ENCODE data around the gene ELOVL6. TPM values are rescaled to one million over a fixed set of nuclear protein-coding genes. Genes with fewer than 3 reads are reported as not detected.
"Not testable (repeated sequence)": the region's sequence is repeated elsewhere in the genome, so short reads cannot be mapped to it uniquely, and the experiment has no call there.

Gene ELOVL6
- total RNA-seq, 1 donor = 25.0 TPM

GRCh38 chr4:110091434-110092140 lies 106.8 kb downstream of the ELOVL6 start:
- no peak overlapping the region for H3K4me3 ChIP-seq (ENCODE audit: low read depth, low read length)
- TF ChIP-seq CTCF (IDR thresholded peaks at IDR 0.05; ENCODE audit: insufficient read depth, low read depth, low read length) = no peak
- peak; percentile 54 for DNase-seq (ENCODE audit: low read depth)

GRCh38 chr4:110088670-110089069 lies 109.7 kb downstream of the ELOVL6 start:
- H3K4me3 ChIP-seq (ENCODE audit: low read depth, low read length) = no peak overlapping the region
- peak; percentile 85 for DNase-seq (ENCODE audit: low read depth)
- TF ChIP-seq CTCF (IDR thresholded peaks at IDR 0.05; ENCODE audit: insufficient read depth, low read depth, low read length) = no peak

- no peak overlapping the region for H3K4me3 ChIP-seq (ENCODE audit: low read depth, low read length)
- peak; percentile 73 for DNase-seq (ENCODE audit: low read depth)
- TF ChIP-seq CTCF (IDR thresholded peaks at IDR 0.05; ENCODE audit: insufficient read depth, low read depth, low read length) = no peak
Observed at GRCh38 chr4:110087070-110087708, 111.2 kb downstream of the ELOVL6 start.

DNA sequence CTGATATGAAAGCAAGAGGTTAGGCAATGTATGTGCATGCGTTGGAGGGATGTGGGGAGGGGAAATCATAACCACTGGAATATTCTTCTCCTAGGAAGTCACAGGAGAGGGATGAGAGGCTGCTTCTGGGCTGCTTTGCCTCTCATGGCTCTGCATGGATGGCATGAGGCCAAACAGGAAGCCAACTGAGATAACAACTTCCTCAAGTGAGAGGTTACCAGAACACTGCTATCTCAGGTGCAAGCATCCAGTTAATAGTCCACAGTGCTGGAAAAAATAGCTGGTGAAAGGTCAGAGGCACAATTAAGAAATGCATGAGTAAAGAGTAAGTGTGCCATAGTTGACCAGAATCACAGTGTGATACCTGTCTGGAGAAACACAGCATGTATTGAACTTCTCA lies 113.3 kb downstream of the ELOVL6 start:
- no peak overlapping the region for H3K4me3 ChIP-seq (ENCODE audit: low read depth, low read length)
- no peak for TF ChIP-seq CTCF (IDR thresholded peaks at IDR 0.05; ENCODE audit: insufficient read depth, low read depth, low read length)
- DNase-seq (ENCODE audit: low read depth) = peak; percentile 48

DNA sequence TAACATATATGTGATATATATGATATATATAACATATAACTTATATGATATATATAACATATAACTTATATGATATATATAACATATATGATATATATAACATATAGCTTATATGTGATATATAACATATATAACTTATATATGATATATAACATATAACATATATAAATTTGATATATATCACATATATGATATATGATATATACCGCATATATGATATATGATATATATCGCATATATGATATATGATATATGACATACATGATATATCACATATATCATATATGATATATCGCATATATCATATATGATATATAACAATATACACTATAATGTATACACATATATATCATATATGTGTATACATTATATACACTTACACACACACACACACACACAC lies 114.3 kb downstream of the ELOVL6 start:
- DNase-seq (ENCODE audit: low read depth) = no peak
- no peak for TF ChIP-seq CTCF (IDR thresholded peaks at IDR 0.05; ENCODE audit: insufficient read depth, low read depth, low read length)
- H3K4me3 ChIP-seq (ENCODE audit: low read depth, low read length) = no peak overlapping the region

DNA sequence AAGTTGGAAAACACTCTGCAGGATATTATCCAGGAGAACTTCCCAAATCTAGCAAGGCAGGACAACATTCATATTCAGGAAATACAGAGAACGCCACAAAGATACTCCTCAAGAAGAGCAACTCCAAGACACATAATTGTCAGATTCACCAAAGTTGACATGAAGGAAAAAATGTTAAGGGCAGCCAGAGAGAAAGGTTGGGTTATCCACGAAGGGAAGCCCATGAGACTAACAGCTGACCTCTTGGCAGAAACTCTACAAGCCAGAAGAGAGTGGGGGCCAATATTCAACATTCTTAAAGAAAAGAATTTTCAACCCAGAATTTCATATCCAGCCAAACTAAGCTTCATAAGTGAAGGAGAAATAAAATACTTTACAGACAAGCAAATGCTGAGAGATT lies 120.3 kb downstream of the ELOVL6 start:
- DNase-seq (ENCODE audit: low read depth); H3K4me3 ChIP-seq (ENCODE audit: low read depth, low read length): not testable (repeated sequence)

DNA sequence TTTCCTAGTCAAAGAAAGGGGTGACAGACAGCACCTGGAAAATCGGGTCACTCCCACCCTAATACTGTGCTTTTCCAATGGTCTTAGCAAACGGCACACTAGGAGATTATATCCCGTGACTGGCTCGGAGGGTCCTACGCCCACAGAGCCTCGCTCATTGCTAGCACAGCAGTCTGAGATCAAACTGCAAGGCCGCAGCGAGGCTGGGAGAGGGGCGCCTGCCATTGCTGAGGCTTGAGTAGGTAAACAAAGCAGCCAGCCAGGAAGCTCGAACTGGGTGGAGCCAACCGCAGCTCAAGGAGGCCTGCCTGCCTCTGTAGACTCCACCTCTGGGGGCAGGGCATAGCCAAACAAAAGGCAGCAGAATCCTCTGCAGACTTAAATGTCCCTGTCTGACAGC lies 121.6 kb downstream of the ELOVL6 start:
- H3K4me3 ChIP-seq (ENCODE audit: low read depth, low read length); DNase-seq (ENCODE audit: low read depth): not testable (repeated sequence)

DNA sequence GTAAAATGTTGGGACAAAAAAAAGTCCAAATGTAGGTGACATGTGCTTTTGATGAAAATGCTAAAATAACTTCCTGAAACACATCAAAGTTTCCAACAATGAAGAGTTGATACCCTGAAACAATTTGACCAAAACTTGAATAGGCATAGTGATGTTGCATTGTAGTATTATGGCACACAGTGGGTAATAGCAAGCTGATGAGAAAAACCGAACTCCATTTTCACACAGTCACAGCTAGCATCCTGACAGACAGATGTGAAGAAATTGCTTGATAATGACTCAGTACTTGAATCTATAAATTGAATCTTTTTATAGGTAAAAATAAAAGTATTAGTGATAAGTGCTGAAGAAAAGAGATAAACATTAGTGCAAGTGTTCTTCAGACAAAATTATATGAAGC lies 122.5 kb downstream of the ELOVL6 start:
- H3K4me3 ChIP-seq (ENCODE audit: low read depth, low read length) = no peak overlapping the region
- no peak for TF ChIP-seq CTCF (IDR thresholded peaks at IDR 0.05; ENCODE audit: insufficient read depth, low read depth, low read length)
- DNase-seq (ENCODE audit: low read depth) = no peak
